GM13976 (cell line): ENCODE measurements around the gene TMEM126B.

Experiments used
- DNase-seq: peaks from one replicate; pipeline ENCODE4 v3.0.0; 2012; ENCODE audit warnings: low spot score
- in situ Hi-C: fragments of 300-500 bp; cut with MboI; formaldehyde crosslinking; loops from one replicate; pipeline ENCODE4 v1.12.0; 2022; ENCODE audit warnings: low sequenced_read_pairs, mixed read lengths, inconsistent platforms; ENCODE audit not compliant: unreplicated experiment
- TF ChIP-seq, protein P1 (sequence below): IDR thresholded peaks from 2 replicates; pipeline ENCODE4 v1.5.1; 2012; ENCODE audit warnings: borderline replicate concordance, mild to moderate bottlenecking; ENCODE audit not compliant: insufficient read depth; ENCODE audit errors: extremely low read depth, missing control alignments, control extremely low read depth

The TMEM126B gene

GRCh38 chr11:85672105-85672902, 43.9 kb downstream of the TMEM126B start:
- no peak for DNase-seq
- TF ChIP-seq, protein P1, sequence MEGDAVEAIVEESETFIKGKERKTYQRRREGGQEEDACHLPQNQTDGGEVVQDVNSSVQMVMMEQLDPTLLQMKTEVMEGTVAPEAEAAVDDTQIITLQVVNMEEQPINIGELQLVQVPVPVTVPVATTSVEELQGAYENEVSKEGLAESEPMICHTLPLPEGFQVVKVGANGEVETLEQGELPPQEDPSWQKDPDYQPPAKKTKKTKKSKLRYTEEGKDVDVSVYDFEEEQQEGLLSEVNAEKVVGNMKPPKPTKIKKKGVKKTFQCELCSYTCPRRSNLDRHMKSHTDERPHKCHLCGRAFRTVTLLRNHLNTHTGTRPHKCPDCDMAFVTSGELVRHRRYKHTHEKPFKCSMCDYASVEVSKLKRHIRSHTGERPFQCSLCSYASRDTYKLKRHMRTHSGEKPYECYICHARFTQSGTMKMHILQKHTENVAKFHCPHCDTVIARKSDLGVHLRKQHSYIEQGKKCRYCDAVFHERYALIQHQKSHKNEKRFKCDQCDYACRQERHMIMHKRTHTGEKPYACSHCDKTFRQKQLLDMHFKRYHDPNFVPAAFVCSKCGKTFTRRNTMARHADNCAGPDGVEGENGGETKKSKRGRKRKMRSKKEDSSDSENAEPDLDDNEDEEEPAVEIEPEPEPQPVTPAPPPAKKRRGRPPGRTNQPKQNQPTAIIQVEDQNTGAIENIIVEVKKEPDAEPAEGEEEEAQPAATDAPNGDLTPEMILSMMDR, result no peak
- in situ Hi-C loops, result no loop called here

DNA sequence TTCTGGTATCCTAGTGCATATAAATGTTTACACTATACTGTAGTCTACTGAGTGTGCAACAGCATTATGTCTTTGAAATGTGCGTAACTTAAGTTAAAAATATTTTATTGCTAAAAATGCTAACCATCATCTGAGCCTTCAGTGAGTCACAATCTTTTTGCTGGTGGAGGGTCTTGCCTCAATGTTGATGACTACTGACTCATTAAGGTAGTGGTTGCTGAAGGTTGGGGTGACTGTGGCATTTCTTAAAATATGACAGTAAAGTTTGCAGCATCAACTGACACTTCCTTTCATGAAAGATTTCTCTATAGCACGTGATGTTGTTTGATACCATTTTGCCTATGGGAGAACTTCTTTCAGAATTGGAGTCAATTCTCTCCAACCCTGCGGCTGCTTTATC, 45.0 kb downstream of the TMEM126B start:
- in situ Hi-C loops, result no loop called here
- no peak for DNase-seq
- TF ChIP-seq, protein P1, result no peak

DNA sequence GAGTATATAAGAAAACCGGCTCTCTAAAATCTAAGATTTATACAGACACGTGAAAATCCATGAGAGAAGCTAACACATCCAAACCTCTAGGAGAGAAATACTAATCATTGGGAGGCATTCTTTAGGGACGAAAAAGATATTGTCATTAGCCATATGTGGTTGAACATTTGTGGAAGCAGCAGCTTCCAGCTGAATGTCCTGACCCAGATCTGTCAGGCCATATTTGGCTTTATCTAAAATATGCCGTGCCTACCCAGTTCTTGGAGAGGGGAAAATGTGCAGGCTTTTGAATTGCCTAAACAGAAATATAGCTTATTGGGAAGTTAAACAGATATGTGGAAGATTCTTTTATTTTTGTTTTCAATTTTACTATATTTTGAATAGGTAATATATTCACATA, 51.2 kb downstream of the TMEM126B start:
- DNase-seq, result no peak
- in situ Hi-C loops, result no loop called here
- TF ChIP-seq, protein P1, result no peak

DNA sequence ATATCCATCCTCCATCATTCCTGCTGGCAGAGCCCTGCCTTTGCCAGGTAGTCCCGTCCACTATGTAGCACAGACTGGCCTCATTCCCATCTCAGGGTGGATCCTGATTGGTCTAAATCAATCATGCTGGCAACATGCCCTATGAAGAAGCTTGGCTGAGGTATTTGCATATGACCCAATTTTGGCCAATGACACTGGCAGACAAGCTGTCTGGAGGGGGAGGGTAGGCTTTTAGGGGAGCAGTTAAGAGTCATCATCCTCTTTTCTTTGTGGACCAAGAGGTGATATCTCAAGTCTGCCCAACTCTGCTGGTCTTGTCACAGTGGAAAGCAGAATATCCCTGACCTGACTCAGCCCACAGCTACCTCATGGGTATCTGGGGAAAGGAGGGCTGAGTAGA, 52.5 kb downstream of the TMEM126B start:
- in situ Hi-C loops, result no loop called here
- no peak for DNase-seq
- TF ChIP-seq, protein P1, result no peak

DNA sequence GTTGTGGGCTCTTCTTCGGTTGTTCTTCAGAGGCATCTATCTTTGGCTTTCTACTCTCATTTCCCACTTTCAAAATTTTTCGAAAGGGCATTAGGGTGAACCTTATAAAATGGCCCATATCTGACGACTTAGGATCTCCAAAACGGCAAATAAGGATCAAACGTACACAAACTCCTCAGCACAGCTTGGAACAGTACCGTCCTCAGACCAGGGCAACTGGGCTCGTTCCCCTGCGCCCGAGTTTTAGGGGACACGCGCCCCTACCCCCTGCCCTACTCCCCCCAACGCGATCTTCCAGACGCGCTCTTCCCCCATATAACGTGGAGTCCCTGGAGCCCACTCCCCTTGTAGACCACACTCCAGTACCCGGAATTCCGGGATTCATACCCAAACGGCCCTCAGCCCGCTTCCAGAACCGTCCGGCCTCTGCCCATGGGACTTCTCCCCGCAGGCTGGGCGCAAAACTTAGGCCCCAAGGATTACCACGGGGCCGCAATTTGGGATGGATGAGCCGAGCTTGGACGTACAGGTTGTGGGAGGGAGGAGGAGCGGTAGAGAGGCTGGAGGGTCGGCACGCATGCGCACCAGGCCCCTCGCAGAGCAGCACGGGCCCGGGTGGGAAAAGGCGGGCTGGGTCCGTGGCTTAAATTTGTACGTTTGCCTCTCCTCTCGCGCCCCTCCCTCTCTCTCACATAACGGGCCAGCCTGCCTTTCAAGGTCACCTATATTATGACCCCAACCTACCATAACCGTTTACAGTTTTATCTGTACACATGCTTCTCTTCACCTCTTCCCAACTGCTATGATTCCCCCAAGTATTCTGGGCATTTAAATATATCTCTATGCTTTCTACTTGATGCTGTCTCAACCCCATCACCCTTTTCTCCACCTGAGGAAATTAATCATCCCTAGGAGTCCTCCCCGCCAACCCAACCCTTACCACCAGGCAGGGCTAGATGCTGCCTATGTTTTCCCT, 54.2 kb downstream of the TMEM126B start:
- peak; percentile 83 for DNase-seq
- TF ChIP-seq, protein P1, result no peak
- in situ Hi-C loops, result no loop called here

GRCh38 chr11:85685125-85685819, 56.9 kb downstream of the TMEM126B start:
- TF ChIP-seq, protein P1, result no peak
- no peak for DNase-seq
- in situ Hi-C loops, result no loop called here
